HG03108 (cell line): ENCODE data around the gene SRPK2.
"Not testable (repeated sequence)": the region's sequence is repeated elsewhere in the genome, so short reads cannot be mapped to it uniquely, and the experiment has no call there.

Experiments
- ATAC-seq: cut with Tn5 transposase; IDR thresholded peaks from one replicate; pipeline ENCODE4 v1.9.1; 2021; ENCODE audit warnings: moderate library complexity; ENCODE audit not compliant: unreplicated experiment

Gene SRPK2

GRCh38 chr7:105376908-105377533, 11.7 kb downstream of the SRPK2 start:
- no peak for ATAC-seq

- ATAC-seq, result no peak
Measured at GRCh38 chr7:105369944-105370343, 18.8 kb downstream of the SRPK2 start.

GRCh38 chr7:105367458-105367857, 21.3 kb downstream of the SRPK2 start:
- ATAC-seq, result no peak

GRCh38 chr7:105365541-105366534, 22.9 kb downstream of the SRPK2 start:
- no peak for ATAC-seq

GRCh38 chr7:105364684-105365083, 24.0 kb downstream of the SRPK2 start:
- no peak for ATAC-seq

GRCh38 chr7:105363657-105364056, 25.1 kb downstream of the SRPK2 start:
- not testable (repeated sequence) for ATAC-seq

GRCh38 chr7:105362685-105363084, 26.0 kb downstream of the SRPK2 start:
- not testable (repeated sequence) for ATAC-seq

- ATAC-seq, result not testable (repeated sequence)
Measured at GRCh38 chr7:105361995-105362394, 26.7 kb downstream of the SRPK2 start.

- ATAC-seq, result not testable (repeated sequence)
Measured at GRCh38 chr7:105360149-105360548, 28.6 kb downstream of the SRPK2 start.

GRCh38 chr7:105355701-105356100, 33.0 kb downstream of the SRPK2 start:
- ATAC-seq, result no peak

GRCh38 chr7:105354383-105354782, 34.3 kb downstream of the SRPK2 start:
- ATAC-seq, result no peak

GRCh38 chr7:105353752-105354328, 34.9 kb downstream of the SRPK2 start:
- ATAC-seq, result peak; percentile 30

GRCh38 chr7:105352901-105353668, 35.6 kb downstream of the SRPK2 start:
- no peak for ATAC-seq

GRCh38 chr7:105352018-105352612, 36.6 kb downstream of the SRPK2 start:
- ATAC-seq, result peak; percentile 87

GRCh38 chr7:105350906-105351305, 37.8 kb downstream of the SRPK2 start:
- no peak for ATAC-seq

- ATAC-seq, result not testable (repeated sequence)
Measured at GRCh38 chr7:105348177-105348576, 40.5 kb downstream of the SRPK2 start.

GRCh38 chr7:105346593-105347322, 42.0 kb downstream of the SRPK2 start:
- no peak for ATAC-seq

GRCh38 chr7:105346138-105346537, 42.6 kb downstream of the SRPK2 start:
- no peak for ATAC-seq

GRCh38 chr7:105345725-105346124, 43.0 kb downstream of the SRPK2 start:
- no peak for ATAC-seq

GRCh38 chr7:105345003-105345402, 43.7 kb downstream of the SRPK2 start:
- no peak for ATAC-seq
